GM18498 (cell line): ENCODE results near the gene TRPV3.
"Not testable (repeated sequence)": the region's sequence is repeated elsewhere in the genome, so short reads cannot be mapped to it uniquely, and the experiment has no call there.

Experiments
- ATAC-seq: cut with Tn5 transposase; IDR thresholded peaks from one replicate; pipeline ENCODE4 v1.9.1; 2021; ENCODE audit warnings: mild to moderate bottlenecking, moderate library complexity; ENCODE audit not compliant: unreplicated experiment

The TRPV3 gene

DNA sequence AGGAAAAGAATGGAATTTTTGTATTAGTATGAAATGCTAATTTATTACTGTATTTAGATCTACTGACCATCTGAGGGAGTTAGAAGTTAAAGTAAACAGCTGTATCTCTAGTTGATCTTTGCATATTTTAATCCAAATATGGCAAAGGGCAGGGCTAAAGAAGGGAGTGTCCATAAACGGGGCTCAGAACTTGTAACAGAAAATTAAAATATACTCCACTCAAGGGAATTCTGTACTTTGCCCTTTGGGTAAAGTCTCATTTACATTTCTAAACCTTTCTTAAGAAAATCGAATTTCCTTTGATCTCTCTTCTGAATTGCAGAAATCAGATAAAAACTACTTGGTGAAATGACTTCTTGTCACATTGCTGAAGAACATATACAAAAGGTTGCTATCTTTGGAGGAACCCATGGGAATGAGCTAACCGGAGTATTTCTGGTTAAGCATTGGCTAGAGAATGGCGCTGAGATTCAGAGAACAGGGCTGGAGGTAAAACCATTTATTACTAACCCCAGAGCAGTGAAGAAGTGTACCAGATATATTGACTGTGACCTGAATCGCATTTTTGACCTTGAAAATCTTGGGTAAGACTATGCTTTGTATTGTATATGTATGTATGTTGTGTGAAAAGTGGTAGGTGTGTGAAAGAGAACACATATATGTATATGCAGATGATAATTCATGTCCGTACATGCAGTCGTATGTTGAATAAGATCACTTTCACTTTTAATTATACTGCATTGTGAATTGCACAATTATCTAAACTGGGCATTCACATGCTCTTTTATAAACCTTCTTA, 81.6 kb downstream of the TRPV3 start, which contains the start of gene ASPA:
Gene ASPA, plus strand, starts transcription at position 186 of the 799 bp plus-strand sequence. Its CDS starts 163 bp downstream, at position 349.
- ATAC-seq = no peak

- no peak for ATAC-seq
Observed at GRCh38 chr17:3475251-3475685, 82.3 kb downstream of the TRPV3 start.

DNA sequence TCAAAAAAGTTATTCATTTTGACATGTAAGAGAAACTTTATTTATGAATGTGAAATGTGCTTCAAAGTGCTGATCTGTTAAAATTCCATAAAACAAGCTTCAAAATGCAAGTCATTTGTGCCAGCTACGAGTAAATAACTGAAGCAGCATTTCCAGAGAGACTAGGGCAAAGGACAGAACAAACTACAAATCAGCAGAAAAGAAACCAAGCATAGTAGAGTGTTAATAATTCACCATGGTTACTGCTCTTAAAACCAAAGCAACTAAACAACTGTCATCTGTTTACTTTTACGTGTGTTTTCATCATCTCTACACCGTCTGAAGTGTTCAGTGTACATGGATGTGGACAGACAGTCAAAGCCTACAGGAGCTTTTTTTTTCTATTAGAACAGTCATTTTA, 83.4 kb downstream of the TRPV3 start:
- no peak for ATAC-seq

- ATAC-seq = no peak
Observed at GRCh38 chr17:3472137-3472536, 85.5 kb downstream of the TRPV3 start.

- no peak for ATAC-seq
Observed at GRCh38 chr17:3471599-3471998, 86.0 kb downstream of the TRPV3 start, which contains the start of gene SPATA22. Gene SPATA22, minus strand, starts transcription at chr17:3471819. Its CDS starts 2,494 bp downstream, at chr17:3469325.

- no peak for ATAC-seq
Observed at GRCh38 chr17:3469529-3469928, 88.1 kb downstream of the TRPV3 start.

- ATAC-seq = not testable (repeated sequence)
Observed at GRCh38 chr17:3466355-3466754, 91.3 kb downstream of the TRPV3 start.
